HepG2 (cell line): Measurements from ENCODE around the gene BTF3L4. TPM values are rescaled to one million over a fixed set of nuclear protein-coding genes. Genes with fewer than 3 reads are reported as not detected.

Experiments
- DMAP1 ChIP-seq: IDR thresholded peaks from 2 replicates; pipeline ENCODE4 v1.6.1; 2016
- EZH2 ChIP-seq: conservative IDR thresholded peaks from 2 replicates; pipeline ENCODE4 v1.6.1; 2012; ENCODE audit warnings: mild to moderate bottlenecking, low read depth, low read length, moderate library complexity
- HNRNPUL1 ChIP-seq: fragments of 200-400 bp; formaldehyde crosslinking; IDR thresholded peaks from 2 replicates; pipeline ENCODE4 v1.6.1; 2017; ENCODE audit warnings: low read depth, mild to moderate bottlenecking, low read length, moderate library complexity
- JUND ChIP-seq: sonication (generic); formaldehyde crosslinking; IDR thresholded peaks from 2 replicates; pipeline ENCODE4 v1.8.0; 2022; ENCODE audit warnings: mild to moderate bottlenecking, missing genetic modification reagents
- KAT2B ChIP-seq: fragments of 150-350 bp; IDR thresholded peaks from 2 replicates; pipeline ENCODE4 v1.6.1; 2014; ENCODE audit warnings: low read depth, low read length, borderline replicate concordance
- KLF6 ChIP-seq: IDR thresholded peaks from 2 replicates; pipeline ENCODE4 v1.8.0; 2016; ENCODE audit warnings: missing biosample characterization, missing genetic modification reagents
- MATR3 ChIP-seq: sonication (generic); formaldehyde crosslinking; IDR thresholded peaks from 2 replicates; pipeline ENCODE4 v1.4.0; 2020; ENCODE audit warnings: missing genetic modification reagents
- MEF2D ChIP-seq: sonication (generic); formaldehyde crosslinking; IDR thresholded peaks from 2 replicates; pipeline ENCODE4 v1.5.1; 2020; ENCODE audit warnings: mild to moderate bottlenecking, missing genetic modification reagents
- MIXL1 ChIP-seq: IDR thresholded peaks from 2 replicates; pipeline ENCODE4 v1.6.1; 2016
- MTERF4 ChIP-seq: sonication (generic); formaldehyde crosslinking; IDR thresholded peaks from 2 replicates; pipeline ENCODE4 v1.8.0; 2023; ENCODE audit warnings: mild to moderate bottlenecking, missing genetic modification reagents
- MXD1 ChIP-seq: sonication (generic); formaldehyde crosslinking; IDR thresholded peaks from 2 replicates; pipeline ENCODE4 v1.4.0; 2020; ENCODE audit warnings: mild to moderate bottlenecking, missing genetic modification reagents
- MYC ChIP-seq: sonication (generic); formaldehyde crosslinking; IDR thresholded peaks from 2 replicates; pipeline ENCODE4 v1.9.0; 2021; ENCODE audit warnings: missing genetic modification reagents, borderline replicate concordance
- RBM39 ChIP-seq: fragments of 200-400 bp; formaldehyde crosslinking; IDR thresholded peaks from one replicate; pipeline ENCODE4 v1.6.1; 2018; ENCODE audit warnings: antibody characterized with exemption, mild to moderate bottlenecking, low read depth, low read length; ENCODE audit not compliant: poor library complexity, severe bottlenecking
- RFX5 ChIP-seq: IDR thresholded peaks from 2 replicates; pipeline ENCODE4 v1.6.1; 2011; ENCODE audit warnings: low read depth, low read length, improper control_type of control experiment
- TAF15 ChIP-seq: fragments of 200-400 bp; formaldehyde crosslinking; IDR thresholded peaks from one replicate; pipeline ENCODE4 v1.6.1; 2018; ENCODE audit warnings: mild to moderate bottlenecking, low read depth, low read length; ENCODE audit not compliant: poor library complexity, severe bottlenecking
- TBX3 ChIP-seq: fragments of 450-650 bp; IDR thresholded peaks from 2 replicates; pipeline ENCODE4 v1.6.1; 2017; ENCODE audit warnings: antibody characterized with exemption, mild to moderate bottlenecking, inconsistent platforms, borderline replicate concordance
- TEAD2 ChIP-seq: sonication (generic); formaldehyde crosslinking; IDR thresholded peaks from 2 replicates; pipeline ENCODE4 v1.9.0; 2021; ENCODE audit warnings: missing genetic modification reagents
- ZBTB2 ChIP-seq: sonication (generic); formaldehyde crosslinking; IDR thresholded peaks from 2 replicates; pipeline ENCODE4 v1.8.0; 2022; ENCODE audit warnings: low read depth, missing genetic modification reagents
- ZBTB43 ChIP-seq: sonication (generic); formaldehyde crosslinking; conservative IDR thresholded peaks from 2 replicates; pipeline ENCODE4 v1.4.0; 2020; ENCODE audit warnings: missing genetic modification reagents
- ZFP41 ChIP-seq: sonication (generic); formaldehyde crosslinking; IDR thresholded peaks from 2 replicates; pipeline ENCODE4 v1.4.0; 2020; ENCODE audit warnings: mild to moderate bottlenecking, missing genetic modification reagents, borderline replicate concordance
- ZNF335 ChIP-seq: sonication (generic); formaldehyde crosslinking; IDR thresholded peaks from 2 replicates; pipeline ENCODE4 v1.4.0; 2020; ENCODE audit warnings: missing genetic modification reagents
- ZNF547 ChIP-seq: sonication (generic); formaldehyde crosslinking; IDR thresholded peaks from 2 replicates; pipeline ENCODE4 v1.5.1; 2020; ENCODE audit warnings: mild to moderate bottlenecking, missing genetic modification reagents
- ZNF580 ChIP-seq: IDR thresholded peaks from 2 replicates; pipeline ENCODE4 v1.6.1; 2016; ENCODE audit warnings: low read depth, borderline replicate concordance
- ZNF704 ChIP-seq: sonication (generic); formaldehyde crosslinking; IDR thresholded peaks from 2 replicates; pipeline ENCODE4 v1.8.1; 2023; ENCODE audit warnings: mild to moderate bottlenecking, inconsistent platforms, moderate library complexity, missing genetic modification reagents, borderline replicate concordance
- ZNF781 ChIP-seq: sonication (generic); formaldehyde crosslinking; IDR thresholded peaks from 2 replicates; pipeline ENCODE4 v1.5.1; 2020; ENCODE audit warnings: borderline replicate concordance, mild to moderate bottlenecking, missing genetic modification reagents; ENCODE audit errors: not compliant biosample characterization
- polyA plus RNA-seq, 8 experiments: library from polyadenylated mRNA; depleted of rRNA in 3 of 8; stranded (reverse) in 7 of 8; unstranded in 1 of 8; fragments of >200 nt; fragmentation: Illumina TruSeq in 4 of 8; extraction: Trizol in 4 of 8; gene quantifications; 2 replicates each; pipeline versions ENCODE4 v1.2.1 to v1.2.3, GENCODE V29; 2011 to 2016; ENCODE audit warnings: low read depth in 4 of 8, missing spikeins in 1 of 8, mixed read lengths in 1 of 8; ENCODE audit not compliant: insufficient read depth in 1 of 8
- total RNA-seq, 5 experiments: library from RNA; depleted of rRNA; stranded (reverse); fragments of >200 nt; fragmentation: Illumina TruSeq; extraction: Trizol; gene quantifications; 2 replicates each; pipeline ENCODE4 v1.2.3, GENCODE V29; 2016; ENCODE audit warnings: low read depth in 1 of 5

Gene BTF3L4
- total and polyA plus RNA-seq, 2 of the 13 experiments (the other 11 are each of a cell fraction or from before 2014, with no cell fraction given) = 59.0 to 74.3 TPM

GRCh38 chr1:52056163-52056936 lies at the start of gene BTF3L4 (continued):
- TF ChIP-seq ZNF547 (CRISPR knock-in tag) = peak; percentile 89
- TF ChIP-seq MXD1 = peak; percentile 38; the same call in 1 of the 2 replicates
- TF ChIP-seq MIXL1 (CRISPR knock-in tag) = no peak
- TF ChIP-seq RBM39 = no peak
- TF ChIP-seq KLF6 (CRISPR knock-in tag) = peak; percentile 80; the same call in 1 of the 2 replicates
- TF ChIP-seq MYC (CRISPR knock-in tag) = peak; percentile 97
- peak; percentile 76 for TF ChIP-seq ZNF781 (CRISPR knock-in tag)
- no peak for TF ChIP-seq TAF15
- no peak for TF ChIP-seq TBX3
- TF ChIP-seq ZNF580 (CRISPR knock-in tag) = peak; percentile 60; the same call in 1 of the 2 replicates
- no peak for TF ChIP-seq MTERF4 (CRISPR knock-in tag)
- TF ChIP-seq KAT2B = no peak
- TF ChIP-seq RFX5 = no peak
- peak; percentile 81; the same call in 1 of the 2 replicates for TF ChIP-seq ZFP41
- TF ChIP-seq MATR3 (CRISPR knock-in tag) = no peak
- TF ChIP-seq ZNF704 = peak; percentile 82; the same call in 1 of the 2 replicates
- peak; percentile 92 for TF ChIP-seq DMAP1
- 0 out of 2 replicates have a peak, but pooled peaks have one; percentile 17 for TF ChIP-seq MEF2D (CRISPR knock-in tag)
- no peak for TF ChIP-seq JUND (CRISPR knock-in tag)
- TF ChIP-seq HNRNPUL1 = no peak
- no peak for TF ChIP-seq ZNF335 (CRISPR knock-in tag)
- TF ChIP-seq EZH2 = no peak
- peak; percentile 61; the same call in 1 of the 2 replicates for TF ChIP-seq ZBTB43
- TF ChIP-seq ZBTB2 (CRISPR knock-in tag) = peak; percentile 61
- TF ChIP-seq TEAD2 (CRISPR knock-in tag) = 0 out of 2 replicates have a peak, but pooled peaks have one; percentile 13
